GM12878 (cell line): Measurements from ENCODE around the gene FNDC3B. TPM values are rescaled to one million over a fixed set of nuclear protein-coding genes. Genes with fewer than 3 reads are reported as not detected.

Experiments
- ATAC-seq: fragments of 200-7000 bp; cut with Tn5 transposase; 3 replicates; pipeline ENCODE4 v1.9.1; 2020; ENCODE audit warnings: mild to moderate bottlenecking, moderate library complexity
- BruUV-seq: library from RNA; stranded (reverse); fragments of 400-500 nt; replicated peaks from 2 replicates; lab custom pipeline; 2021; lab: Mats Ljungman, UMichigan
- CTCF ChIA-PET: fragments of 300-600 bp; sonication (Branson Sonifier 250); formaldehyde crosslinking; extraction: SDS; loops from one replicate; lab custom pipeline; 2021; ENCODE audit warnings: inconsistent platforms; lab: Yijun Ruan, JAX
- POLR2A ChIA-PET: fragments of 350-600 bp; formaldehyde crosslinking; extraction: SDS; loops from one replicate; lab custom pipeline; 2021; ENCODE audit warnings: inconsistent platforms; lab: Charles Lee
- RAD21 ChIA-PET: fragments of 300-600 bp; sonication (Branson Sonifier 250); formaldehyde crosslinking; loops from one replicate; lab custom pipeline; 2023; ENCODE audit warnings: antibody characterized with exemption; ENCODE audit not compliant: unreplicated experiment; lab: Charles Lee
- SMC1A ChIA-PET: fragments of 300-600 bp; sonication (Branson Sonifier 250); formaldehyde crosslinking; loops from one replicate; lab custom pipeline; 2023; ENCODE audit not compliant: unreplicated experiment, uncharacterized antibody; lab: Charles Lee
- DNase-seq: peaks from one replicate; pipeline ENCODE4 v3.0.0-alpha.2; 2011; ENCODE audit warnings: low read depth, low spot score
- FAIRE-seq: peaks from 3 replicates; lab custom pipeline; 2011; peaks lifted over from hg19 to GRCh38; lab: Jason Lieb, UNC
- H2AFZ ChIP-seq: 2 replicates; pipeline ENCODE4 v1.6.0; 2011; ENCODE audit warnings: low read depth, low read length, control low read depth; ENCODE audit not compliant: control insufficient read depth
- H3K27ac ChIP-seq: 2 replicates; pipeline ENCODE4 v1.5.1; 2011; ENCODE audit warnings: control low read depth; ENCODE audit not compliant: control insufficient read depth, insufficient read depth
- H3K27me3 ChIP-seq, 2 experiments: replicated peaks in 1 of 2; 2 replicates each; pipeline versions ENCODE4 v1.6.0 to v1.6.1; 2011; ENCODE audit warnings: low read length in 1 of 2; ENCODE audit not compliant: control insufficient read depth in 2 of 2, insufficient read depth in 2 of 2
- H3K36me3 ChIP-seq, 2 experiments: 2 replicates each; pipeline ENCODE4 v1.5.1; 2011; ENCODE audit warnings: low read length in 1 of 2; ENCODE audit not compliant: control insufficient read depth in 2 of 2, insufficient read depth in 2 of 2
- H3K4me1 ChIP-seq: 2 replicates; pipeline ENCODE4 v1.6.1; 2011; ENCODE audit warnings: mild to moderate bottlenecking, low read length, moderate library complexity, mixed read lengths; ENCODE audit not compliant: control insufficient read depth, insufficient read depth
- H3K4me2 ChIP-seq: 2 replicates; pipeline ENCODE4 v1.6.0; 2011; ENCODE audit warnings: control low read depth; ENCODE audit not compliant: control insufficient read depth, insufficient read depth
- H3K4me3 ChIP-seq: fragments of 200-600 bp; sonication (generic); 2 replicates; pipeline ENCODE4 v1.5.1; 2016
- H3K79me2 ChIP-seq: 2 replicates; pipeline ENCODE4 v1.6.0; 2011; ENCODE audit warnings: low read length; ENCODE audit not compliant: control insufficient read depth, insufficient read depth
- H3K9ac ChIP-seq: 2 replicates; pipeline ENCODE4 v1.8.0; 2011; ENCODE audit warnings: low read length, control low read depth, mixed read lengths; ENCODE audit not compliant: control insufficient read depth, insufficient read depth
- H3K9me3 ChIP-seq: replicated peaks from 3 replicates; pipeline ENCODE4 v1.5.1; 2011; ENCODE audit warnings: mild to moderate bottlenecking, low read length; ENCODE audit not compliant: control insufficient read depth, insufficient read depth
- H4K20me1 ChIP-seq: 2 replicates; pipeline ENCODE4 v1.6.0; 2011; ENCODE audit not compliant: control insufficient read depth, insufficient read depth
- BRCA1 ChIP-seq: IDR thresholded peaks from 2 replicates; pipeline ENCODE4 v1.6.1; 2011; ENCODE audit warnings: low read depth, low read length, improper control_type of control experiment
- CREB1 ChIP-seq: IDR thresholded peaks from 2 replicates; pipeline ENCODE4 v1.6.1; 2012; ENCODE audit warnings: low read depth, mild to moderate bottlenecking, inconsistent platforms
- DPF2 ChIP-seq: fragments of 450-650 bp; IDR thresholded peaks from 2 replicates; pipeline ENCODE4 v1.6.1; 2017; ENCODE audit warnings: mild to moderate bottlenecking
- ESRRA ChIP-seq: IDR thresholded peaks from 2 replicates; pipeline ENCODE4 v1.6.1; 2012; ENCODE audit warnings: mild to moderate bottlenecking, low read length, improper control_type of control experiment
- NFYB ChIP-seq: IDR thresholded peaks from 2 replicates; pipeline ENCODE4 v1.6.1; 2011; ENCODE audit warnings: low read depth, mild to moderate bottlenecking, low read length, improper control_type of control experiment, moderate library complexity; ENCODE audit not compliant: insufficient read depth
- NR2F1 ChIP-seq: fragments of 450-650 bp; conservative IDR thresholded peaks from 2 replicates; pipeline ENCODE4 v1.6.1; 2017; ENCODE audit warnings: mild to moderate bottlenecking
- SMC3 ChIP-seq: IDR thresholded peaks from 2 replicates; pipeline ENCODE4 v1.6.1; 2011; ENCODE audit warnings: low read length, improper control_type of control experiment, borderline replicate concordance
- SREBF1 ChIP-seq: IDR thresholded peaks from 2 replicates; pipeline ENCODE4 v1.6.1; 2012; ENCODE audit warnings: mild to moderate bottlenecking, low read length
- SREBF2 ChIP-seq: IDR thresholded peaks from 2 replicates; pipeline ENCODE4 v1.6.1; 2012; ENCODE audit warnings: mild to moderate bottlenecking, low read length
- TAF1 ChIP-seq: IDR thresholded peaks from 2 replicates; pipeline ENCODE4 v1.6.1; 2011; ENCODE audit warnings: mild to moderate bottlenecking, low read depth, low read length, borderline replicate concordance
- WRNIP1 ChIP-seq: IDR thresholded peaks from 2 replicates; pipeline ENCODE4 v1.6.1; 2011; ENCODE audit warnings: low read depth, low read length, improper control_type of control experiment, borderline replicate concordance
- WGBS: methylation state at CpG from one replicate; pipeline ENCODE4 v1.1.6; 2016; ENCODE audit warnings: low lambda C conversion rate; ENCODE audit not compliant: insufficient replicate concordance, insufficient coverage; ENCODE audit errors: missing lambda C conversion rate; 5-methylcytosine and 5-hydroxymethylcytosine counted together
- in situ Hi-C: fragments of 300-500 bp; cut with MboI; formaldehyde crosslinking; loops from 9 replicates; pipeline ENCODE4 v1.14.3; 2018; ENCODE audit warnings: mixed read lengths
- intact Hi-C: fragments of 100-400 bp; cut with micrococcal nuclease; formaldehyde crosslinking; loops from one replicate; pipeline ENCODE4 v1.14.2; 2022; ENCODE audit not compliant: unreplicated experiment
- polyA plus RNA-seq, 11 experiments: library from polyadenylated mRNA; depleted of rRNA in 4 of 11; unstranded in 6 of 11; stranded (reverse) in 5 of 11; fragments of >200 nt; fragmentation: Nextera tagmentation in 4 of 11; fragmentation: Illumina TruSeq in 1 of 11; extraction: Ambion mirVana in 4 of 11; extraction: Trizol in 1 of 11; gene quantifications; 1 replicate in 1 of 11; 2 replicates in 10 of 11; pipeline versions ENCODE4 v1.2.1 to v1.2.3, GENCODE V29; 2011 to 2016; ENCODE audit warnings: inconsistent platforms in 2 of 11, missing spikeins in 2 of 11, low read depth in 1 of 11
- total RNA-seq, 4 experiments: library from RNA; depleted of rRNA in 3 of 4; stranded (reverse); fragments of >200 nt in 3 of 4; fragmentation: Illumina TruSeq in 1 of 4; extraction: Trizol in 1 of 4; gene quantifications; 2 replicates each; pipeline versions ENCODE4 v1.2.1 to v1.2.3, GENCODE V29; 2013 to 2021
- TF ChIP-seq, protein P1 (sequence below): fragments of 450-650 bp; IDR thresholded peaks from 2 replicates; pipeline ENCODE4 v1.6.1; 2017; ENCODE audit warnings: mild to moderate bottlenecking, moderate library complexity
- TF ChIP-seq, protein P2 (sequence below): IDR thresholded peaks from 2 replicates; pipeline ENCODE4 v1.6.1; 2012; ENCODE audit warnings: low read depth, low read length, improper control_type of control experiment
- TF ChIP-seq, protein P3 (sequence below): IDR thresholded peaks from 2 replicates; pipeline ENCODE4 v1.6.1; 2012; ENCODE audit warnings: improper control_type of control experiment, low read depth, low read length; ENCODE audit not compliant: insufficient replicate concordance

The FNDC3B gene
- total and polyA plus RNA-seq, 10 of the 15 experiments (the other 5 are each of a cell fraction or from before 2014, with no cell fraction given) = 7.9 to 35.0 (median 18.5) TPM

DNA sequence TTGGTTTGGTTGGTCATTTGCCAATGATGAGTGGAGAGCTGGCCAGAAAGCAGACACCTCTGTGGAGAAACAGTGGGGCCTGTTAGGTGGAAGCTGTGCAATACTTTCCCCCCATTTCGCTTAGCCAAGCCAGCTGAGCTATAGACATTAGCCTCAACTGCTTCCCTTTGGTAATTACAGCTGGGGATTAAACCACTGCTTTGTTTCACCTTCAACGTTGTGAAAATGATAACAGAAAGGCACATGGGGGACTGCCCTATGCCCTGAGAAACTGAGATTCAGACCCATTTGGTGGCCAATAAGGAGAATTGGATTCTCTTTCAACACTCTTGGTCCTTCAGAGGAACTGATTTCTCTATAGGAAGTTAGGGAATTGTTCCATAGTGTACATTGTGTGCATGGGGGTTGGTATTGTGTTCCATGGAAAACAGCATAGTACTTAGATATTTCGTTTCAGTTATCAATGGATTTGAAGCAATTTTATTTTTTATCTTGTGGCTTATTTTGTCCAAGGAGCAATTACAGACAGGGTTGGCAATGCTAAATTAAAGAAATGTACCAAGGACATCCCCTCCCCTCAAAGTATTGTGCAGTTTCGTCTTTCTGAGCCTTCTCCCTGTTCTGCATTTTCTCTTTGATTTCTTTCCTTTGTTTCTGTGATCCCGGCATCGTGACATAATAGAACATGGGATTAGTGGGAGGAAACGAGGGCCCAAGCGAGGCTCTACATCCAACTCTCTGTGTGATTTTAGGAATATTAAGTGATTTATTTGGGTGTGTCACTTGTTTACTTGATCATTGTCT, 194.3 kb downstream of the FNDC3B start:
- Histone ChIP-seq H3K9me3 (no peaks in the 10 kb centered on the region; the same call in 2 of the 3 replicates), H3K4me3 (no peak overlapping the region), H3K4me2 (no peak overlapping the region), H3K9ac (no peak overlapping the region), H4K20me1 (no peaks in the 10 kb centered on the region), H3K27me3 (no peaks in the 10 kb centered on the region), H2AFZ (no peak overlapping the region), H3K27ac (no peak overlapping the region), H3K4me1 (no peaks in the 10 kb centered on the region), H3K36me3 (peaks cover 0 to 7% of the 10 kb centered on the region in 2 experiments; a peak in 1 of 4 replicates), H3K79me2 (no peaks in the 10 kb centered on the region; the same call in none of the 2 replicates)
- CTCF ChIA-PET = interaction anchor here (0.9 kb wide), 1 partner anchor 14 kb away, joined by 3 read pairs; no protein-coding TSS in a partner anchor
- in situ Hi-C loops (no loop called here), intact Hi-C loops (no loop called here)
- no peak for FAIRE-seq
- RAD21 ChIA-PET = no interaction called here
- POLR2A ChIA-PET = no interaction called here
- no peak for DNase-seq
- ATAC-seq = peak; percentile 54; the same call in 2 of the 3 replicates
- SMC1A ChIA-PET = no interaction called here
- BruUV-seq = no TSS peak
- 71% methylated on average over 8 of the region's 8 CpGs for WGBS
- TF ChIP-seq, protein P1, sequence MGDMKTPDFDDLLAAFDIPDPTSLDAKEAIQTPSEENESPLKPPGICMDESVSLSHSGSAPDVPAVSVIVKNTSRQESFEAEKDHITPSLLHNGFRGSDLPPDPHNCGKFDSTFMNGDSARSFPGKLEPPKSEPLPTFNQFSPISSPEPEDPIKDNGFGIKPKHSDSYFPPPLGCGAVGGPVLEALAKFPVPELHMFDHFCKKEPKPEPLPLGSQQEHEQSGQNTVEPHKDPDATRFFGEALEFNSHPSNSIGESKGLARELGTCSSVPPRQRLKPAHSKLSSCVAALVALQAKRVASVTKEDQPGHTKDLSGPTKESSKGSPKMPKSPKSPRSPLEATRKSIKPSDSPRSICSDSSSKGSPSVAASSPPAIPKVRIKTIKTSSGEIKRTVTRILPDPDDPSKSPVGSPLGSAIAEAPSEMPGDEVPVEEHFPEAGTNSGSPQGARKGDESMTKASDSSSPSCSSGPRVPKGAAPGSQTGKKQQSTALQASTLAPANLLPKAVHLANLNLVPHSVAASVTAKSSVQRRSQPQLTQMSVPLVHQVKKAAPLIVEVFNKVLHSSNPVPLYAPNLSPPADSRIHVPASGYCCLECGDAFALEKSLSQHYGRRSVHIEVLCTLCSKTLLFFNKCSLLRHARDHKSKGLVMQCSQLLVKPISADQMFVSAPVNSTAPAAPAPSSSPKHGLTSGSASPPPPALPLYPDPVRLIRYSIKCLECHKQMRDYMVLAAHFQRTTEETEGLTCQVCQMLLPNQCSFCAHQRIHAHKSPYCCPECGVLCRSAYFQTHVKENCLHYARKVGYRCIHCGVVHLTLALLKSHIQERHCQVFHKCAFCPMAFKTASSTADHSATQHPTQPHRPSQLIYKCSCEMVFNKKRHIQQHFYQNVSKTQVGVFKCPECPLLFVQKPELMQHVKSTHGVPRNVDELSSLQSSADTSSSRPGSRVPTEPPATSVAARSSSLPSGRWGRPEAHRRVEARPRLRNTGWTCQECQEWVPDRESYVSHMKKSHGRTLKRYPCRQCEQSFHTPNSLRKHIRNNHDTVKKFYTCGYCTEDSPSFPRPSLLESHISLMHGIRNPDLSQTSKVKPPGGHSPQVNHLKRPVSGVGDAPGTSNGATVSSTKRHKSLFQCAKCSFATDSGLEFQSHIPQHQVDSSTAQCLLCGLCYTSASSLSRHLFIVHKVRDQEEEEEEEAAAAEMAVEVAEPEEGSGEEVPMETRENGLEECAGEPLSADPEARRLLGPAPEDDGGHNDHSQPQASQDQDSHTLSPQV = no peak
- TF ChIP-seq ESRRA (no peak), SREBF2 (no peak), TAF1 (no peak), WRNIP1 (no peak), NFYB (no peak), NR2F1 (no peak), DPF2 (no peak), SMC3 (no peak), SREBF1 (no peak), CREB1 (no peak), BRCA1 (no peak)
- TF ChIP-seq, protein P2, sequence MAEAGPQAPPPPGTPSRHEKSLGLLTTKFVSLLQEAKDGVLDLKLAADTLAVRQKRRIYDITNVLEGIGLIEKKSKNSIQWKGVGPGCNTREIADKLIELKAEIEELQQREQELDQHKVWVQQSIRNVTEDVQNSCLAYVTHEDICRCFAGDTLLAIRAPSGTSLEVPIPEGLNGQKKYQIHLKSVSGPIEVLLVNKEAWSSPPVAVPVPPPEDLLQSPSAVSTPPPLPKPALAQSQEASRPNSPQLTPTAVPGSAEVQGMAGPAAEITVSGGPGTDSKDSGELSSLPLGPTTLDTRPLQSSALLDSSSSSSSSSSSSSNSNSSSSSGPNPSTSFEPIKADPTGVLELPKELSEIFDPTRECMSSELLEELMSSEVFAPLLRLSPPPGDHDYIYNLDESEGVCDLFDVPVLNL = no peak
- TF ChIP-seq, protein P3, sequence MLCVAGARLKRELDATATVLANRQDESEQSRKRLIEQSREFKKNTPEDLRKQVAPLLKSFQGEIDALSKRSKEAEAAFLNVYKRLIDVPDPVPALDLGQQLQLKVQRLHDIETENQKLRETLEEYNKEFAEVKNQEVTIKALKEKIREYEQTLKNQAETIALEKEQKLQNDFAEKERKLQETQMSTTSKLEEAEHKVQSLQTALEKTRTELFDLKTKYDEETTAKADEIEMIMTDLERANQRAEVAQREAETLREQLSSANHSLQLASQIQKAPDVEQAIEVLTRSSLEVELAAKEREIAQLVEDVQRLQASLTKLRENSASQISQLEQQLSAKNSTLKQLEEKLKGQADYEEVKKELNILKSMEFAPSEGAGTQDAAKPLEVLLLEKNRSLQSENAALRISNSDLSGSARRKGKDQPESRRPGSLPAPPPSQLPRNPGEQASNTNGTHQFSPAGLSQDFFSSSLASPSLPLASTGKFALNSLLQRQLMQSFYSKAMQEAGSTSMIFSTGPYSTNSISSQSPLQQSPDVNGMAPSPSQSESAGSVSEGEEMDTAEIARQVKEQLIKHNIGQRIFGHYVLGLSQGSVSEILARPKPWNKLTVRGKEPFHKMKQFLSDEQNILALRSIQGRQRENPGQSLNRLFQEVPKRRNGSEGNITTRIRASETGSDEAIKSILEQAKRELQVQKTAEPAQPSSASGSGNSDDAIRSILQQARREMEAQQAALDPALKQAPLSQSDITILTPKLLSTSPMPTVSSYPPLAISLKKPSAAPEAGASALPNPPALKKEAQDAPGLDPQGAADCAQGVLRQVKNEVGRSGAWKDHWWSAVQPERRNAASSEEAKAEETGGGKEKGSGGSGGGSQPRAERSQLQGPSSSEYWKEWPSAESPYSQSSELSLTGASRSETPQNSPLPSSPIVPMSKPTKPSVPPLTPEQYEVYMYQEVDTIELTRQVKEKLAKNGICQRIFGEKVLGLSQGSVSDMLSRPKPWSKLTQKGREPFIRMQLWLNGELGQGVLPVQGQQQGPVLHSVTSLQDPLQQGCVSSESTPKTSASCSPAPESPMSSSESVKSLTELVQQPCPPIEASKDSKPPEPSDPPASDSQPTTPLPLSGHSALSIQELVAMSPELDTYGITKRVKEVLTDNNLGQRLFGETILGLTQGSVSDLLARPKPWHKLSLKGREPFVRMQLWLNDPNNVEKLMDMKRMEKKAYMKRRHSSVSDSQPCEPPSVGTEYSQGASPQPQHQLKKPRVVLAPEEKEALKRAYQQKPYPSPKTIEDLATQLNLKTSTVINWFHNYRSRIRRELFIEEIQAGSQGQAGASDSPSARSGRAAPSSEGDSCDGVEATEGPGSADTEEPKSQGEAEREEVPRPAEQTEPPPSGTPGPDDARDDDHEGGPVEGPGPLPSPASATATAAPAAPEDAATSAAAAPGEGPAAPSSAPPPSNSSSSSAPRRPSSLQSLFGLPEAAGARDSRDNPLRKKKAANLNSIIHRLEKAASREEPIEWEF = no peak
